Endothelial cell of umbilical vein (primary cell): Measurements from ENCODE around the gene DYNLT5. TPM values are rescaled to one million over a fixed set of nuclear protein-coding genes. Genes with fewer than 3 reads are reported as not detected.
"Not testable (repeated sequence)": the region's sequence is repeated elsewhere in the genome, so short reads cannot be mapped to it uniquely, and the experiment has no call there.

ENCODE experiments used
- BruUV-seq: library from RNA; stranded (reverse); fragments of 400-500 nt; replicated peaks from 2 replicates; lab custom pipeline; 2021; lab: Mats Ljungman, UMichigan
- CTCF ChIA-PET: fragments of 300-600, 350-600 bp; sonication (Branson Sonifier 250); formaldehyde crosslinking; loops from one replicate; lab custom pipeline; 2021; ENCODE audit warnings: antibody characterized with exemption, inconsistent platforms; lab: Charles Lee
- POLR2A ChIA-PET: fragments of 300-600, 350-600 bp; sonication (Branson Sonifier 250); formaldehyde crosslinking; loops from one replicate; lab custom pipeline; 2021; ENCODE audit warnings: antibody characterized with exemption, inconsistent platforms; lab: Charles Lee
- DNase-seq: peaks from one replicate; pipeline ENCODE4 v3.0.0-alpha.2; 2011; ENCODE audit warnings: low read depth, low spot score
- FAIRE-seq: peaks from 2 replicates; lab custom pipeline; 2011; peaks lifted over from hg19 to GRCh38; lab: Jason Lieb, UNC
- H2AFZ ChIP-seq: 2 replicates; pipeline ENCODE4 v1.6.0; 2012; ENCODE audit warnings: low read depth, low read length, control low read depth, inconsistent platforms
- H3K27ac ChIP-seq: 2 replicates; pipeline ENCODE4 v1.5.1; 2011; ENCODE audit warnings: low read depth, mild to moderate bottlenecking, control low read depth, low read length, moderate library complexity; ENCODE audit not compliant: insufficient read depth
- H3K27me3 ChIP-seq, 2 experiments: 2 replicates each; pipeline versions ENCODE4 v1.6.0 to v1.6.1; 2011; ENCODE audit warnings: low read length in 2 of 2, mixed read lengths in 1 of 2; ENCODE audit not compliant: control insufficient read depth in 2 of 2, insufficient read depth in 2 of 2
- H3K36me3 ChIP-seq, 2 experiments: 2 replicates in 1 of 2; 3 replicates in 1 of 2; pipeline ENCODE4 v1.5.1; 2011; ENCODE audit warnings: low read length in 2 of 2, mild to moderate bottlenecking in 1 of 2, moderate library complexity in 1 of 2; ENCODE audit not compliant: control insufficient read depth in 2 of 2, insufficient read depth in 2 of 2; ENCODE audit errors: extremely low read depth in 1 of 2
- H3K4me1 ChIP-seq: 3 replicates; pipeline ENCODE4 v1.5.1; 2011; ENCODE audit warnings: mild to moderate bottlenecking, low read length; ENCODE audit not compliant: control insufficient read depth, insufficient read depth; ENCODE audit errors: extremely low read depth
- H3K4me2 ChIP-seq: 2 replicates; pipeline ENCODE4 v1.6.1; 2011; ENCODE audit warnings: low read length, control low read depth, mixed read lengths; ENCODE audit not compliant: insufficient read depth
- H3K4me3 ChIP-seq, 3 experiments: fragments of 200-600 bp in 1 of 3; sonication (generic), shearing (Covaris generic) in 1 of 3; replicated peaks in 1 of 3; 2 replicates each; pipeline ENCODE4 v1.5.1; 2011 to 2016; ENCODE audit warnings: control low read depth in 3 of 3, low read length in 3 of 3, mild to moderate bottlenecking in 2 of 3, inconsistent platforms in 1 of 3, low read depth in 1 of 3, moderate library complexity in 1 of 3; ENCODE audit not compliant: insufficient read depth in 1 of 3
- H3K79me2 ChIP-seq: 2 replicates; pipeline ENCODE4 v1.6.0; 2012; ENCODE audit warnings: low read length, inconsistent platforms; ENCODE audit not compliant: control insufficient read depth, insufficient read depth
- H3K9ac ChIP-seq: replicated peaks from 2 replicates; pipeline ENCODE3; 2011; ENCODE audit warnings: low read length, control low read depth; ENCODE audit not compliant: insufficient read depth; ENCODE audit errors: extremely low read depth
- H3K9me1 ChIP-seq: replicated peaks from 3 replicates; pipeline ENCODE4 v1.6.0; 2011; ENCODE audit warnings: mild to moderate bottlenecking, low read length; ENCODE audit not compliant: control insufficient read depth, insufficient read depth; ENCODE audit errors: extremely low read depth
- H3K9me3 ChIP-seq: replicated peaks from 2 replicates; pipeline ENCODE4 v1.5.1; 2012; ENCODE audit warnings: low read length, inconsistent platforms; ENCODE audit not compliant: control insufficient read depth, insufficient read depth
- H4K20me1 ChIP-seq: replicated peaks from 2 replicates; pipeline ENCODE3; 2011; ENCODE audit warnings: mild to moderate bottlenecking, low read length; ENCODE audit not compliant: control insufficient read depth, insufficient read depth; ENCODE audit errors: extremely low read depth
- CTCF ChIP-seq, 2 donors: IDR thresholded peaks; 1 replicate in 1 of 2; 2 replicates in 1 of 2; pipeline ENCODE4 v1.5.1; 2011; ENCODE audit warnings: low read length in 2 of 2, mild to moderate bottlenecking in 2 of 2, moderate library complexity in 2 of 2, control low read depth in 1 of 2, inconsistent platforms in 1 of 2, low read depth in 1 of 2; ENCODE audit not compliant: insufficient read depth in 1 of 2; ENCODE audit errors: extremely low read depth in 1 of 2
- EZH2 ChIP-seq: IDR thresholded peaks from 2 replicates; pipeline ENCODE4 v1.6.1; 2012; ENCODE audit warnings: borderline replicate concordance, low read depth, mild to moderate bottlenecking, moderate library complexity, low read length, inconsistent platforms; ENCODE audit not compliant: severe bottlenecking
- FOS ChIP-seq: IDR thresholded peaks from 2 replicates; pipeline ENCODE4 v1.6.1; 2011; ENCODE audit warnings: mild to moderate bottlenecking, low read length, moderate library complexity, borderline replicate concordance; ENCODE audit not compliant: insufficient read depth
- GATA2 ChIP-seq: IDR thresholded peaks from 2 replicates; pipeline ENCODE4 v1.7.0; 2011; ENCODE audit warnings: low read depth, mild to moderate bottlenecking, moderate library complexity, mixed read lengths, low read length; ENCODE audit not compliant: insufficient read length, insufficient read depth
- JUN ChIP-seq: IDR thresholded peaks from 2 replicates; pipeline ENCODE4 v1.6.1; 2011; ENCODE audit warnings: borderline replicate concordance, low read depth; ENCODE audit not compliant: insufficient read length, insufficient read depth
- MAX ChIP-seq: IDR thresholded peaks from 2 replicates; pipeline ENCODE4 v1.6.1; 2011; ENCODE audit not compliant: insufficient read depth, insufficient read length
- MYC ChIP-seq: IDR thresholded peaks from one replicate; pipeline ENCODE4 v1.6.1; 2011; ENCODE audit warnings: mild to moderate bottlenecking, low read depth, low read length
- POLR2A ChIP-seq: IDR thresholded peaks from 2 replicates; pipeline ENCODE4 v1.6.1; 2012; ENCODE audit warnings: low read depth, mild to moderate bottlenecking, control low read depth, low read length
- POLR2AphosphoS5 ChIP-seq: IDR thresholded peaks from 2 replicates; pipeline ENCODE4 v1.6.1; 2012; ENCODE audit warnings: low read depth, mild to moderate bottlenecking, control low read depth, low read length, moderate library complexity; ENCODE audit not compliant: insufficient read depth
- dilution Hi-C: fragments of 300-500 bp; cut with MboI; formaldehyde crosslinking; loops from one replicate; pipeline ENCODE4 v1.15.0; 2019; ENCODE audit warnings: low sequenced_read_pairs; ENCODE audit not compliant: extremely low pct_ligation_motif_present
- intact Hi-C: fragments of 100-400 bp; cut with micrococcal nuclease; formaldehyde crosslinking; loops from one replicate; pipeline ENCODE4 v1.10.0; 2022
- polyA plus RNA-seq, 4 experiments: library from polyadenylated mRNA; depleted of rRNA in 3 of 4; stranded (reverse) in 3 of 4; unstranded in 1 of 4; fragments of >200 nt; gene quantifications; 2 replicates each; pipeline versions ENCODE4 v1.2.1 to v1.2.3, GENCODE V29; 2011 to 2012; ENCODE audit warnings: missing spikeins in 1 of 4
- total RNA-seq: library from RNA; stranded (reverse); gene quantifications from 2 replicates; pipeline ENCODE4 v1.2.3, GENCODE V29; 2021

DYNLT5 gene
- total and polyA plus RNA-seq, 2 donors (not counting 3 experiments of a cell fraction or from before 2014, with no cell fraction given) = 4.0 to 4.5 TPM

GRCh38 chr1:66733348-66734017 is 18.8 kb upstream of the DYNLT5 start:
- CTCF ChIA-PET = interaction anchor here (0.6 to 3.1 kb wide), 35 partner anchors 8 to 482 kb away, joined by 3 to 38 read pairs (median 4); partner anchors contain the start of genes DYNLT5 and SGIP1
- Histone ChIP-seq H3K27ac (peak overlapping the region; percentile 46), H3K4me3 (no peak overlapping the region), H3K79me2 (no peaks in the 10 kb centered on the region), H3K4me2 (no peak overlapping the region), H3K9me1 (no peaks in the 10 kb centered on the region), H3K9me3 (no peaks in the 10 kb centered on the region), H4K20me1 (no peaks in the 10 kb centered on the region), H3K27me3 (no peaks in the 10 kb centered on the region), H3K9ac (no peak overlapping the region), H2AFZ (no peak overlapping the region), H3K4me1 (peaks cover 28% of the 10 kb centered on the region), H3K36me3 (no peaks in the 10 kb centered on the region)
- BruUV-seq = no TSS peak
- dilution Hi-C loops = no loop called here
- DNase-seq = peak; percentile 56
- intact Hi-C loops = no loop called here
- TF ChIP-seq POLR2AphosphoS5 = no peak
- TF ChIP-seq MYC = no peak
- peak in 1 of 2 donors; percentile 16 for TF ChIP-seq CTCF (IDR thresholded peaks at IDR 0.05; ENCODE audit: extremely low read depth in 1 of 2, insufficient read depth in 1 of 2, low read depth in 1 of 2, low read length in 2 of 2)
- no peak for TF ChIP-seq EZH2
- peak; percentile 41 for TF ChIP-seq FOS
- no peak for TF ChIP-seq GATA2
- TF ChIP-seq MAX = no peak
- TF ChIP-seq POLR2A = no peak
- TF ChIP-seq JUN = peak; percentile 64
- POLR2A ChIA-PET = no interaction called here
- peak; percentile 18 for FAIRE-seq

GRCh38 chr1:66734531-66734930 is 17.7 kb upstream of the DYNLT5 start:
- H3K27me3 ChIP-seq, H3K4me3 ChIP-seq, H3K36me3 ChIP-seq, H3K4me2 ChIP-seq, FAIRE-seq, POLR2A ChIA-PET, H3K79me2 ChIP-seq, H3K9me3 ChIP-seq, H3K9ac ChIP-seq, H3K27ac ChIP-seq, DNase-seq, BruUV-seq, H2AFZ ChIP-seq, intact Hi-C loops, H3K9me1 ChIP-seq, H4K20me1 ChIP-seq, dilution Hi-C loops: not testable (repeated sequence)
- CTCF ChIA-PET = interaction anchor here (0.7 to 3.1 kb wide), 7 partner anchors 8 to 284 kb away, joined by 3 to 38 read pairs (median 14); partner anchors contain the start of genes DYNLT5 and SGIP1
- peaks cover 25% of the 10 kb centered on the region for H3K4me1 ChIP-seq
